HepG2 (cell line): Measurements from ENCODE around the gene PTHLH. TPM values are rescaled to one million over a fixed set of nuclear protein-coding genes. Genes with fewer than 3 reads are reported as not detected.

Experiments used
- ATAC-seq: fragments of 200-7000 bp; cut with Tn5 transposase; 3 replicates; pipeline ENCODE4 v1.9.1; 2020; ENCODE audit warnings: mild to moderate bottlenecking, moderate library complexity
- BruUV-seq: library from RNA; stranded (reverse); fragments of 400-500 nt; replicated peaks from 2 replicates; lab custom pipeline; 2021; lab: Mats Ljungman, UMichigan
- CTCF ChIA-PET: fragments of 300-600 bp; formaldehyde crosslinking; extraction: SDS; loops from one replicate; lab custom pipeline; 2021; ENCODE audit warnings: low total read pairs, inconsistent platforms, low intra/inter-chr PET ratio; lab: Yijun Ruan, JAX
- POLR2A ChIA-PET: fragments of 350-600 bp; sonication (Branson Sonifier 250); formaldehyde crosslinking; loops from one replicate; lab custom pipeline; 2020; ENCODE audit warnings: antibody characterized with exemption, inconsistent platforms; lab: Yijun Ruan, JAX
- DNase-seq: peaks from one replicate; pipeline ENCODE4 v3.0.0-alpha.2; 2015; ENCODE audit warnings: low spot score
- FAIRE-seq: peaks from 3 replicates; lab custom pipeline; 2011; peaks lifted over from hg19 to GRCh38; lab: Jason Lieb, UNC
- H2AFZ ChIP-seq: one replicate; pipeline ENCODE4 v1.6.1; 2011; ENCODE audit warnings: low read length, inconsistent platforms
- H3K27ac ChIP-seq: fragments of 300-600 bp; 3 replicates; pipeline ENCODE4 v1.8.0; 2011; ENCODE audit warnings: mixed run types, mild to moderate bottlenecking, mixed read lengths, low read length, inconsistent platforms; ENCODE audit not compliant: insufficient read depth; ENCODE audit errors: extremely low read length
- H3K27me3 ChIP-seq, 2 experiments: fragments of 200-600 bp in 1 of 2; 2 replicates in 1 of 2; 3 replicates in 1 of 2; pipeline versions ENCODE4 v1.6.0 to v1.8.0; 2011; ENCODE audit warnings: low read length in 2 of 2, mild to moderate bottlenecking in 2 of 2, moderate library complexity in 2 of 2, inconsistent platforms in 1 of 2; ENCODE audit not compliant: insufficient read depth in 2 of 2, control insufficient read depth in 1 of 2
- H3K36me3 ChIP-seq, 2 experiments: fragments of 200-600 bp in 1 of 2; replicated peaks in 1 of 2; 2 replicates in 1 of 2; 3 replicates in 1 of 2; pipeline versions ENCODE4 v1.5.1 to v1.8.0; 2011; ENCODE audit warnings: low read length in 2 of 2, inconsistent platforms in 1 of 2; ENCODE audit not compliant: insufficient read depth in 2 of 2, control insufficient read depth in 1 of 2
- H3K4me1 ChIP-seq: 2 replicates; pipeline ENCODE4 v1.5.1; 2012; ENCODE audit warnings: low read length, inconsistent platforms; ENCODE audit not compliant: insufficient read depth
- H3K4me2 ChIP-seq: 2 replicates; pipeline ENCODE4 v1.6.0; 2011; ENCODE audit warnings: low read depth, low read length, inconsistent platforms
- H3K4me3 ChIP-seq, 3 experiments: fragments of 200-600 bp in 1 of 3; sonication (generic), shearing (Covaris generic) in 1 of 3; replicated peaks in 1 of 3; 2 replicates each; pipeline ENCODE4 v1.5.1; 2011 to 2016; ENCODE audit warnings: low read length in 3 of 3, inconsistent platforms in 2 of 3, low read depth in 2 of 3, mild to moderate bottlenecking in 2 of 3, control low read depth in 1 of 3, mixed read lengths in 1 of 3; ENCODE audit not compliant: insufficient read depth in 1 of 3
- H3K79me2 ChIP-seq: one replicate; pipeline ENCODE4 v1.6.1; 2011; ENCODE audit warnings: low read length, inconsistent platforms; ENCODE audit not compliant: insufficient read depth
- H3K9ac ChIP-seq: 2 replicates; pipeline ENCODE4 v1.6.0; 2011; ENCODE audit warnings: mild to moderate bottlenecking, low read depth, low read length, inconsistent platforms; ENCODE audit not compliant: insufficient read depth
- H3K9me3 ChIP-seq: 2 replicates; pipeline ENCODE4 v1.5.1; 2012; ENCODE audit warnings: mild to moderate bottlenecking, low read length
- H4K20me1 ChIP-seq: 2 replicates; pipeline ENCODE4 v1.6.0; 2011; ENCODE audit warnings: inconsistent platforms, mild to moderate bottlenecking, low read length, moderate library complexity; ENCODE audit not compliant: insufficient read depth
- ATF7 ChIP-seq, 2 experiments: fragments of 450-650 bp in 1 of 2; sonication (generic) in 1 of 2; formaldehyde crosslinking in 1 of 2; IDR thresholded peaks; 2 replicates each; pipeline versions ENCODE4 v1.4.0 to v1.6.1; 2016 to 2020; ENCODE audit warnings: antibody characterized with exemption in 1 of 2, mild to moderate bottlenecking in 1 of 2, missing genetic modification reagents in 1 of 2
- BATF2 ChIP-seq: sonication (generic); formaldehyde crosslinking; IDR thresholded peaks from 2 replicates; pipeline ENCODE4 v1.8.0; 2022; ENCODE audit warnings: mild to moderate bottlenecking, missing genetic modification reagents, moderate library complexity
- SETDB1 ChIP-seq: sonication (generic); formaldehyde crosslinking; IDR thresholded peaks from 2 replicates; pipeline ENCODE4 v1.5.1; 2020; ENCODE audit warnings: missing genetic modification reagents, mild to moderate bottlenecking, borderline replicate concordance
- ZNF317 ChIP-seq: sonication (generic); formaldehyde crosslinking; IDR thresholded peaks from 2 replicates; pipeline ENCODE4 v1.5.0; 2020; ENCODE audit warnings: mild to moderate bottlenecking, missing genetic modification reagents
- ZNF362 ChIP-seq: sonication (generic); formaldehyde crosslinking; IDR thresholded peaks from 2 replicates; pipeline ENCODE4 v1.4.0; 2020; ENCODE audit warnings: missing genetic modification reagents, mild to moderate bottlenecking, borderline replicate concordance
- ZNF800 ChIP-seq: sonication (generic); formaldehyde crosslinking; IDR thresholded peaks from 2 replicates; pipeline ENCODE4 v1.4.0; 2020; ENCODE audit warnings: missing genetic modification reagents
- ZNF879 ChIP-seq: sonication (generic); formaldehyde crosslinking; IDR thresholded peaks from 2 replicates; pipeline ENCODE4 v1.8.1; 2023; ENCODE audit warnings: missing genetic modification reagents
- WGBS: methylation state at CpG from one replicate; pipeline ENCODE4 v1.1.6; 2017; ENCODE audit warnings: low lambda C conversion rate; 5-methylcytosine and 5-hydroxymethylcytosine counted together
- in situ Hi-C: cut with HindIII; loops from 2 replicates; pipeline ENCODE4 v1.10.0; 2017; ENCODE audit warnings: low pct_unique_long_range_greater_than_20kb; ENCODE audit not compliant: extremely low pct_ligation_motif_present
- intact Hi-C: fragments of 100-400 bp; cut with micrococcal nuclease; formaldehyde crosslinking; loops from one replicate; pipeline ENCODE4 v1.10.0; 2022; ENCODE audit not compliant: unreplicated experiment
- polyA plus RNA-seq, 8 experiments: library from polyadenylated mRNA; depleted of rRNA in 3 of 8; stranded (reverse) in 7 of 8; unstranded in 1 of 8; fragments of >200 nt; fragmentation: Illumina TruSeq in 4 of 8; extraction: Trizol in 4 of 8; gene quantifications; 2 replicates each; pipeline versions ENCODE4 v1.2.1 to v1.2.3, GENCODE V29; 2011 to 2016; ENCODE audit warnings: low read depth in 4 of 8, missing spikeins in 1 of 8, mixed read lengths in 1 of 8; ENCODE audit not compliant: insufficient read depth in 1 of 8
- total RNA-seq, 5 experiments: library from RNA; depleted of rRNA; stranded (reverse); fragments of >200 nt; fragmentation: Illumina TruSeq; extraction: Trizol; gene quantifications; 2 replicates each; pipeline ENCODE4 v1.2.3, GENCODE V29; 2016; ENCODE audit warnings: low read depth in 1 of 5

PTHLH gene
- total and polyA plus RNA-seq, 2 of the 13 experiments (the other 11 are each of a cell fraction or from before 2014, with no cell fraction given), result 0.22 TPM; not detected in 1

- intact Hi-C loops (loop anchor here (10.0 kb wide), 1 partner anchor 904 kb away; no protein-coding TSS in a partner anchor), in situ Hi-C loops (no loop called here)
- Histone ChIP-seq H3K4me2 (peak overlapping the region; percentile 87), H3K4me3 (peak overlapping the region in 1 of 3 experiments; percentile 33; a peak in 1 of 6 replicates), H3K9me3 (no peaks in the 10 kb centered on the region), H3K4me1 (peaks cover 28% of the 10 kb centered on the region), H3K27ac (no peak overlapping the region), H3K79me2 (no peaks in the 10 kb centered on the region), H4K20me1 (no peaks in the 10 kb centered on the region), H3K27me3 (peaks cover 0 to 63% of the 10 kb centered on the region in 2 experiments; a peak in 4 of 5 replicates), H2AFZ (no peak overlapping the region), H3K9ac (no peak overlapping the region), H3K36me3 (no peaks in the 10 kb centered on the region)
- FAIRE-seq, result no peak
- no TSS peak for BruUV-seq
- TF ChIP-seq ZNF800 (CRISPR knock-in tag), result peak; percentile 51; the same call in 1 of the 2 replicates
- no peak for TF ChIP-seq ZNF362
- TF ChIP-seq ZNF317 (CRISPR knock-in tag), result peak; percentile 88
- no peak for TF ChIP-seq BATF2 (CRISPR knock-in tag)
- no peak for TF ChIP-seq SETDB1 (CRISPR knock-in tag)
- TF ChIP-seq ZNF879 (CRISPR knock-in tag), result no peak
- TF ChIP-seq ATF7 (IDR thresholded peaks at IDR 0.05), result no peak
- no peak for TF ChIP-seq ATF7 (CRISPR knock-in tag; IDR thresholded peaks at IDR 0.05)
- ATAC-seq, result peak; percentile 16; the same call in 2 of the 3 replicates
- DNase-seq, result no peak
- WGBS, result 23% methylated on average over 6 of the region's 11 CpGs
- ChIA-PET POLR2A (no interaction called here), CTCF (no interaction called here)
These were observed 1.4 kb downstream of the PTHLH start for GRCh38 chr12:27971121-27971489.
